Stimulated activated naive CD8-positive, alpha-beta T cell treated with anti-CD3 and anti-CD28 coated beads, Interleukin-15, Interleukin-2, amounts not matched to agents 100 ng/mL and 50 ng/mL, for 24 hours (primary cell): ENCODE measurements around the gene SLC37A2.

ENCODE experiments used
- H3K27ac Mint-ChIP-seq: one replicate; pipeline ENCODE4 v1.8.0; 2021; ENCODE audit warnings: mild to moderate bottlenecking, mixed read lengths
- H3K27me3 Mint-ChIP-seq: one replicate; pipeline ENCODE4 v1.8.0; 2021; ENCODE audit warnings: mixed read lengths
- H3K36me3 Mint-ChIP-seq: one replicate; pipeline ENCODE4 v1.8.0; 2021; ENCODE audit warnings: low read depth, mixed read lengths
- H3K4me1 Mint-ChIP-seq: one replicate; pipeline ENCODE4 v1.8.0; 2021; ENCODE audit warnings: low read depth, mixed read lengths
- H3K4me3 Mint-ChIP-seq: one replicate; pipeline ENCODE4 v1.8.0; 2021; ENCODE audit warnings: mild to moderate bottlenecking, mixed read lengths
- H3K9me3 Mint-ChIP-seq: one replicate; pipeline ENCODE4 v1.8.0; 2021; ENCODE audit warnings: mixed read lengths

The SLC37A2 gene

DNA sequence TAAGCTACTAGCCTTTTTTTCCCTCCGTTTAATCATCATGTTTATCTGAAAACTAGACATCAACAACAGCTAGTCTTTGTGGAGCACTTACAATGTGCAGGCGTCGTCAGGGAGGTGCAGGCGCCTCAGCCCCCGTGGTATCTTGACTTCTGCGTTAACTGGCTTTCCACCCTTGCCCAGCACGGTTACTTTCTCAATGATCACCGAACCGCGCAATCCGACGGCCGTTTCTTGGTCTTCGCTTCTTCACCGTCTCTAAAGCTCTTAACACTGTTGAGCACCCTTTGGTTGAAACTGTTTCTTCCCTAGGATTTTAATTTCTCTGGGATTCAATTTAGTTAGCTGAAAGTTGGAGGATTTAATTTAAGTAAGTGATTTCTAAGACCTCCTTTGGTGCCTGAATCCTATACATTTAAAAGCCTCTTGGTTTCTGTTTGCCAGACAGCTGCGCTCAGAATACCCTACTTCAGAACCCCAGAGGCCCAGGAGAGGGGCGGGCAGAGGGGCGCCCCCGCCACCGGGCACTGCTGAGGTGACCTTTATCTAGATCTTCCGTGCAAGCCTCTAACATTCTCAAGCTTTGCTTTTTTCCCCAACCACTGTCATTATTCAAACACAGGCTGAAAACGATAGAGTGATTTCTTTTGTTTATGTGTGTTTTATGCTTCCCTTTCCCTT lies 66.3 kb downstream of the SLC37A2 start:
- Mint-ChIP-seq H3K27me3 (peaks cover 48% of the 10 kb centered on the region), H3K36me3 (no peaks in the 10 kb centered on the region), H3K4me3 (no peak overlapping the region), H3K4me1 (no peaks in the 10 kb centered on the region), H3K9me3 (no peaks in the 10 kb centered on the region), H3K27ac (no peak overlapping the region)

GRCh38 chr11:125132071-125132470 lies 69.0 kb downstream of the SLC37A2 start:
- Mint-ChIP-seq H3K9me3 (no peaks in the 10 kb centered on the region), H3K36me3 (no peaks in the 10 kb centered on the region), H3K27me3 (peaks cover 55% of the 10 kb centered on the region), H3K4me3 (no peak overlapping the region), H3K27ac (no peak overlapping the region), H3K4me1 (no peaks in the 10 kb centered on the region)

DNA sequence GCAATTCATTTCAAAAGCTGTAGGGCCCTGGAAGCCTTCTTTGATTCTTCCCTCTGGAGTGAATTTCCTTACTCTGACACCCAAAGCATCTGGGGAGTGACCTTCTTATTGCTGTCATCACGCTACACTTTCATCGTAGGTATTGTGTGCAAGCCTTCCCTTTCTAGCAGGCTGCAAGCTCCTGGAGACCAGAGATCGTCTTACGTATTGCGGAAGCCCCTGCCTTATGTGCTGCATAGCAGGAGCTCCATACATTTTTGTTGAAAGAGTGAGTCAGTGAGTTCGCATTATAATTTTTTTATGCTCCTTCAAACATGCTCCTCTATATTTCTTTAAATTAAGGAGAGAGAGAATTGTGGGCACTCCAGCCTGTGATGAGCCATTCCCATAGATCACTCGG lies 69.5 kb downstream of the SLC37A2 start:
- Mint-ChIP-seq H3K9me3 (no peaks in the 10 kb centered on the region), H3K4me3 (no peak overlapping the region), H3K27me3 (peaks cover 52% of the 10 kb centered on the region), H3K4me1 (no peaks in the 10 kb centered on the region), H3K27ac (no peak overlapping the region), H3K36me3 (no peaks in the 10 kb centered on the region)

DNA sequence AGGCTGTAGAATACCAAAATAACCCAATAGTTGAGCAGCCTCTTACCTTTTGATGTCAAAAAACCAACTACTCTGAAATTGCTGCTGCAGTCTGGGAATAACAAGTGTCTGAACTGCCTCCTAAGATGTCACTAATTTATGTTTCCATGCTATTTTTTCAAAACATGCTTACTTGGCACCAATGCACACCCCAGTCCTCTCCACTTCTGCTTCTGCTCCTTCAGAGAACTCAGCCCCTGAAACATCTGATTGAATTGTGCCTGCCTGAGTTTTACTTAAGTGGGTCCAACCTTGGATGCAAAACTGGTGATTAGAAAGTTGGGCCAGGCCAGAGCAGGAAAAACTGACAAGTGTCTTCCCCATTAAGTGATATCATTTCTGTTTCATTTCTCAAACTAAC lies 72.9 kb downstream of the SLC37A2 start:
- Mint-ChIP-seq H3K36me3 (no peaks in the 10 kb centered on the region), H3K9me3 (no peaks in the 10 kb centered on the region), H3K27ac (no peak overlapping the region), H3K4me1 (no peaks in the 10 kb centered on the region), H3K27me3 (peaks cover 48% of the 10 kb centered on the region), H3K4me3 (no peak overlapping the region)

GRCh38 chr11:125138966-125139365 lies 75.9 kb downstream of the SLC37A2 start:
- H3K36me3 Mint-ChIP-seq, result no peaks in the 10 kb centered on the region
- no peaks in the 10 kb centered on the region for H3K9me3 Mint-ChIP-seq
- no peak overlapping the region for H3K27ac Mint-ChIP-seq
- H3K4me3 Mint-ChIP-seq, result no peak overlapping the region
- no peaks in the 10 kb centered on the region for H3K4me1 Mint-ChIP-seq
- peaks cover 42% of the 10 kb centered on the region for H3K27me3 Mint-ChIP-seq

DNA sequence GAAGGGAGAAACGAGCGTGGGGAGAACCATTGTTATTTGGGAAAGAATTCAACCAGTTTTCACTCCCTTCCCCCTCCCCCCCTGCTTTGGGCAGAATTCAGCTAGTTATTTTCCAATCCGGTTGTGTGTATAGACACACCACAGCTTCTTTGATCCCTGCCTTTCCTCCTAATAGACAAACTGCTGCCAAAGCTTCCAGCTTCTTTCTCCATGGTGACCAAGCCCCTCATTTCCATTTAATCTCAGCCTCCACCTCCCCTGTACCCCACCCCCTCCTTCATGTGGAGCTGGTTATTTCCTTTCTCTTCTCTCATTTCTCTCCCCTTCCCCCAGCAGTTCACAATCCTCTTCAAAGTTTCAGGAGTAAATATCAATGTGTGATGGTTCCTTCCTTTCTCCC lies 76.7 kb downstream of the SLC37A2 start:
- H3K4me1 Mint-ChIP-seq, result no peaks in the 10 kb centered on the region
- no peak overlapping the region for H3K27ac Mint-ChIP-seq
- no peaks in the 10 kb centered on the region for H3K36me3 Mint-ChIP-seq
- no peaks in the 10 kb centered on the region for H3K9me3 Mint-ChIP-seq
- peaks cover 37% of the 10 kb centered on the region for H3K27me3 Mint-ChIP-seq
- H3K4me3 Mint-ChIP-seq, result no peak overlapping the region
